BJ (cell line): ENCODE data around the gene TEX261. TPM values are rescaled to one million over a fixed set of nuclear protein-coding genes. Genes with fewer than 3 reads are reported as not detected.
"Not testable (repeated sequence)": the region's sequence is repeated elsewhere in the genome, so short reads cannot be mapped to it uniquely, and the experiment has no call there.

Experiments used
- CTCF ChIA-PET: fragments of 350-600 bp; formaldehyde crosslinking; extraction: SDS; loops from one replicate; lab custom pipeline; 2021; ENCODE audit warnings: antibody characterized with exemption, inconsistent platforms; lab: Yijun Ruan, JAX
- POLR2A ChIA-PET: fragments of 300-600 bp; sonication (Branson Sonifier 250); formaldehyde crosslinking; extraction: SDS; loops from one replicate; lab custom pipeline; 2021; ENCODE audit warnings: antibody characterized with exemption; lab: Charles Lee
- DNase-seq: peaks from one replicate; pipeline ENCODE4 v3.0.0-alpha.2; 2011; ENCODE audit warnings: low read depth
- H3K27me3 ChIP-seq: 2 replicates; pipeline ENCODE4 v1.6.0; 2011; ENCODE audit warnings: low read length; ENCODE audit not compliant: control insufficient read depth, insufficient read depth
- H3K36me3 ChIP-seq: 2 replicates; pipeline ENCODE4 v1.5.1; 2011; ENCODE audit warnings: low read length; ENCODE audit not compliant: control insufficient read depth, insufficient read depth
- H3K4me3 ChIP-seq: 2 replicates; pipeline ENCODE4 v1.5.1; 2011; ENCODE audit warnings: low read depth, mild to moderate bottlenecking, control low read depth, low read length
- CTCF ChIP-seq: IDR thresholded peaks from 2 replicates; pipeline ENCODE4 v1.5.1; 2011; ENCODE audit warnings: low read depth, mild to moderate bottlenecking, control low read depth, inconsistent platforms, low read length, moderate library complexity; ENCODE audit not compliant: insufficient read depth
- polyA plus RNA-seq: library from polyadenylated mRNA; depleted of rRNA; stranded (reverse); fragments of >200 nt; gene quantifications from 2 replicates; pipeline ENCODE4 v1.2.3, GENCODE V29; 2011

TEX261 gene
- polyA plus RNA-seq, 1 experiment, result 83.2 TPM

- no peak overlapping the region for H3K4me3 ChIP-seq
- H3K27me3 ChIP-seq, result no peaks in the 10 kb centered on the region
Measured at GRCh38 chr2:71018625-71019024, 24.0 kb upstream of the TEX261 start.

GRCh38 chr2:71011786-71012185, 17.1 kb upstream of the TEX261 start:
- DNase-seq, H3K4me3 ChIP-seq, CTCF ChIA-PET, H3K36me3 ChIP-seq, H3K27me3 ChIP-seq, POLR2A ChIA-PET: not testable (repeated sequence)

More at GRCh38 chr2:71018625-71019024, 24.0 kb upstream of the TEX261 start:
- DNase-seq, result no peak
- no peaks in the 10 kb centered on the region for H3K36me3 ChIP-seq
- CTCF ChIA-PET, result no interaction called here
- no peak for TF ChIP-seq CTCF
- POLR2A ChIA-PET, result no interaction called here

GRCh38 chr2:71008342-71008741, 13.7 kb upstream of the TEX261 start:
- TF ChIP-seq CTCF, result no peak
- Histone ChIP-seq H3K27me3 (peaks cover 2% of the 10 kb centered on the region), H3K36me3 (no peaks in the 10 kb centered on the region), H3K4me3 (no peak overlapping the region)
- POLR2A ChIA-PET, result no interaction called here
- DNase-seq, result no peak
- CTCF ChIA-PET, result interaction anchor here (1.8 kb wide), 1 partner anchor 43 kb away, joined by 4 read pairs; no protein-coding TSS in a partner anchor

GRCh38 chr2:71006955-71007799, 12.5 kb upstream of the TEX261 start:
- no peak for TF ChIP-seq CTCF
- Histone ChIP-seq H3K36me3 (no peaks in the 10 kb centered on the region), H3K4me3 (no peak overlapping the region), H3K27me3 (peaks cover 4% of the 10 kb centered on the region)
- ChIA-PET POLR2A (no interaction called here), CTCF (interaction anchor here (0.7 to 1.8 kb wide), 2 partner anchors 42 to 591 kb away, joined by 3 to 4 read pairs; no protein-coding TSS in a partner anchor)
- DNase-seq, result no peak

- no peak for DNase-seq
- CTCF ChIA-PET, result interaction anchor here (0.7 to 1.8 kb wide), 3 partner anchors 41 to 590 kb away, joined by 3 to 4 read pairs (median 4); no protein-coding TSS in a partner anchor
- H3K36me3 ChIP-seq, result no peaks in the 10 kb centered on the region
- H3K4me3 ChIP-seq, result no peak overlapping the region
- peaks cover 4% of the 10 kb centered on the region for H3K27me3 ChIP-seq
- no peak for TF ChIP-seq CTCF
- POLR2A ChIA-PET, result no interaction called here
Measured at GRCh38 chr2:71006323-71006722, 11.7 kb upstream of the TEX261 start.
